Ovary (tissue), 3 donors: Measurements from ENCODE around the gene TMEM232.

Experiments
- POLR2A ChIP-seq: fragments of 450-650 bp; IDR thresholded peaks from one replicate; pipeline ENCODE4 v1.6.1; 2017; ENCODE audit warnings: antibody characterized with exemption, mild to moderate bottlenecking, moderate library complexity
- TF ChIP-seq, protein P1 (sequence below), 3 donors: fragments of 450-650 bp in 2 of 3; fragments of 200-600 bp in 1 of 3; IDR thresholded peaks; one replicate each; pipeline versions ENCODE4 v1.5.1 to v1.8.0; 2016 to 2022; ENCODE audit warnings: antibody characterized with exemption in 3 of 3, mild to moderate bottlenecking in 1 of 3
- donor health status: DM: no; HTN: no; CAD: no.

DNA sequence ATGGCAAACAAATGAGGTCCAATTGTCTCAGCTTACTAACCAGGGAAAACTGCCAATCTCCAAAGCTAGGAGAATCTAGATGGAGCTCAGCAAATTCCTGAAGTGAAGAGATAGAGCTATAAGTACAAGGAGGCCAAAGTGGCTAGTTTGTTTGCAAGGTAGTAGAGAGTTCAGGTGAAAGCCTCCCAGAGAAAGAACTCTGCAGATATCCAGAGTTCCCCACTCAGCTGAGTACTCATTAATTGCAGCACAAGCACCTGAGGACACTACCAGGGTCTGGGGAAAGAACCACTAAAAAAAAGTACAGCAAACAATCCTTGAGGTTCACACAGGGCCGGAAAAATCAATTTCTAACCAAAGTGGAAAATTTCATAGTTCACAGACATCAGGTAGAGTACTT, 250.9 kb downstream of the TMEM232 start:
- TF ChIP-seq, protein P1, sequence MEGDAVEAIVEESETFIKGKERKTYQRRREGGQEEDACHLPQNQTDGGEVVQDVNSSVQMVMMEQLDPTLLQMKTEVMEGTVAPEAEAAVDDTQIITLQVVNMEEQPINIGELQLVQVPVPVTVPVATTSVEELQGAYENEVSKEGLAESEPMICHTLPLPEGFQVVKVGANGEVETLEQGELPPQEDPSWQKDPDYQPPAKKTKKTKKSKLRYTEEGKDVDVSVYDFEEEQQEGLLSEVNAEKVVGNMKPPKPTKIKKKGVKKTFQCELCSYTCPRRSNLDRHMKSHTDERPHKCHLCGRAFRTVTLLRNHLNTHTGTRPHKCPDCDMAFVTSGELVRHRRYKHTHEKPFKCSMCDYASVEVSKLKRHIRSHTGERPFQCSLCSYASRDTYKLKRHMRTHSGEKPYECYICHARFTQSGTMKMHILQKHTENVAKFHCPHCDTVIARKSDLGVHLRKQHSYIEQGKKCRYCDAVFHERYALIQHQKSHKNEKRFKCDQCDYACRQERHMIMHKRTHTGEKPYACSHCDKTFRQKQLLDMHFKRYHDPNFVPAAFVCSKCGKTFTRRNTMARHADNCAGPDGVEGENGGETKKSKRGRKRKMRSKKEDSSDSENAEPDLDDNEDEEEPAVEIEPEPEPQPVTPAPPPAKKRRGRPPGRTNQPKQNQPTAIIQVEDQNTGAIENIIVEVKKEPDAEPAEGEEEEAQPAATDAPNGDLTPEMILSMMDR (IDR thresholded peaks at IDR 0.05) = no peak
- TF ChIP-seq POLR2A = no peak
